ENCODE data around the gene CCL7.
"Not testable (repeated sequence)": the region's sequence is repeated elsewhere in the genome, so short reads cannot be mapped to it uniquely, and the experiment has no call there.

The CCL7 gene
- total RNA-seq = 0 reads per million in 2 donors

DNA sequence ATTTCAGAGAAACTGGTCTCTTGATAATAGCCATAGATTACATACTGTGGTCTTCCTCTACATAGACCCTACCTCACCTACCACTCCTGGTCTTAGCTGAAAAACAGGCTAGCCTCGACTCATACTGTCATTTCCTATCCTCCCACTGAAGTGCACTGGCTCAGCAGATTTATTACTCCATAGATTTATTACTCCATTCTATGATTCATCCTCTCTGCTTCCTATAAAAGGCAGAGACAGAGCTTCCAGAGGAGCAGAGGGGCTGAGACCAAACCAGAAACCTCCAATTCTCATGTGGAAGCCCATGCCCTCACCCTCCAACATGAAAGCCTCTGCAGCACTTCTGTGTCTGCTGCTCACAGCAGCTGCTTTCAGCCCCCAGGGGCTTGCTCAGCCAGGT lies at the start of gene CCL7:
Gene CCL7, plus strand, starts transcription at position 253 of the 400 bp plus-strand sequence. Its CDS starts 70 bp downstream, at position 323.
- no peak for DNase-seq

DNA sequence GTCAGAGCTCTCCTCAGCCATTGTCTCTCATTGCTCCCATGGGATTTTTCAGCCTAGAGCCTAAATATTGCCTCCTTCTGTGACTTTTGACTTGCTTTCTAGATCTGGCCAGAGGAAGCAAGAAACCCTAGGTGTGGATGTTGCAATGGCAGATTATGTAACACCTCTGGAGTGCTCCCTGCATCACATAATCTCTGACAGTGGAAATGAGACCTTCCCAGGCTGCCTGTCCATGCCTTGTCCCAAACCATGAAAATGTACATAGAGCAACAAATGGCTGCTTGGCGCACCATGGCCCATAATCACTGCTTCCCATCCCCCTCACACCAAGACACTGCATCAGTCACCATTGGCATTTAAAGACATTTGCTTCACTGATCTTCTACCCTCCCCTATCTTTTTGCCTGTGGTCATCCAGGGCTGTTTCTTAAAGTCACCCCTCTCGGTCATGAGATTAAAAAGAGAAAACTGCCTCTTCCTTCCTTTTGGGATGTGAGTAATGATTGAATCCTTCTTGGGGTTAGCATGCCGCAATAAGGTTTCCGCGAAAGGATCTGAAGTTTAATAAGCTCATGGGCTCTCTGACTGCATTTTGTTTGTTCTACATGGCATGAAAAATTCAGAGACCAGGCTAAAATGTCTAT lies 49.1 kb upstream of the CCL7 start:
- DNase-seq = no peak

DNA sequence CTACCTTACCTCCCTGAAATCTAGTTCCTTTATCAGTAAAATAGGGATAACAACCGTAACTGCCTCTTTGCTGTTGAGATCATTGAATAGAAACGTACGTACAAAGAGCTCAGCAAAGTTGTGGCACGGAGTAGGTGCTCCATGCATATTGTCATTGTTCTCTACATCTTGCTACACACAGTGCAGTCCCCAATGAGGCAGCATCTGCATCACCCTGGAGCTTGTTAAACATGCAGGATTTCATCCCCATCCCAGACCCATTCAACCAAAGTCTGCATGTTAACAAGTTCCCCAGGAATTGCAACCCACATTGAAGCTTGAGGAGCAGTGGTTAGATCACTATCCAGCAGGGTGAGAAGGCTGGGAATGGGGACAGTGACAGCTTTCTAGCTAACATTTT lies 48.6 kb upstream of the CCL7 start:
- no peak for DNase-seq

DNA sequence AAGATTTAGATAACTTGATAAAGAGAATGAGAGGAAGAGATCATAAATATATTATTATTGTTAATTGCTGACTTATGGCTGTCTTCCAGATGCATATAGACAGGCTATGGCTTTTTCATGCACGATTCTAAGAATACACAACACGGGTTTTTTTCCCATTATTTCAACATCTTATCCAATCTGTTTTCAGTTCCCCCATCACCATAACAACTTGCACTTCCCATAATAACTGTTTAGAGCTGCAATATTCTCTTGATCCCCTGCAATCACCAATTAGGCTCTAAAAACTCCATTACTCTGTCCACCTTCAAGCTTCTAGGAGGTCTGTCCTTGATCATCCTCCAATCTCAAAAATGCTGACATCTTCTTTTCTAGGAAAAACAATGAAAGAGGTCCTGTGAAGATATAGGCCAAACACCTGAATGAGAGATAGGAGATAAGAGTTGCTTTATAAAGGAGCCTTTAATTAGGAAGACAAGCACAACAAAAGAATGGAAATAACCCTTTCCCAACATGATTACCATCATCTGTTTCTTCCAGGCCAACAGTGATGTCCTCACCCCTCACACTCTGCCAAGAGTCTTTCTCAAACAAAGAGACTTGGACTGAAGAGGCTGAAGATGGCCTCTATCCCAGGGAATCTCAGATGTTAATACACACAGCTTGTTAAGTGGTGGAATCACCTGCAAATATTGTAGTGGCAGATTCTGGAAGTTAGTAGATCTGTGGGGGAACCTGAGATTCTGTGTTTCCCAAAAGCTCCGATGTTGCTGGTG lies 47.1 kb upstream of the CCL7 start:
- no peak for DNase-seq

DNA sequence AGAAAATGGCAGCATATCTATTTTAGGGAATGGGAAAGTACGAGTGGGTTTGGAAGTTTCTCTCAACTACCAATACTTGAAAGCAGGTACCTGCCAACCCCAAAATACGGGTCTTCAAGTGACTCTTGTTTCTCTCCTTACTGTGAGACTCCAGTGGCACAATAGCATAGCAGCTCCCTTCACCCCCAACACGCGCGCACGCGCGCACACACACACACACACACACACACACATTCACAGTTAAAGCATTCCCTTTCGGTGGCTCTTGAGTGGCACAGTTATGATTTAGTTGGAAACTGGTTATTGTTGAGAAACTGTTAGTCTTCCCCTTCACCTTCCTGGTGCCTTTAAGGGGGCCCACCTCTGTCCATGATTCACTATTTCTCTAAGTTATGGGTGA lies 45.0 kb upstream of the CCL7 start:
- DNase-seq = no peak

DNA sequence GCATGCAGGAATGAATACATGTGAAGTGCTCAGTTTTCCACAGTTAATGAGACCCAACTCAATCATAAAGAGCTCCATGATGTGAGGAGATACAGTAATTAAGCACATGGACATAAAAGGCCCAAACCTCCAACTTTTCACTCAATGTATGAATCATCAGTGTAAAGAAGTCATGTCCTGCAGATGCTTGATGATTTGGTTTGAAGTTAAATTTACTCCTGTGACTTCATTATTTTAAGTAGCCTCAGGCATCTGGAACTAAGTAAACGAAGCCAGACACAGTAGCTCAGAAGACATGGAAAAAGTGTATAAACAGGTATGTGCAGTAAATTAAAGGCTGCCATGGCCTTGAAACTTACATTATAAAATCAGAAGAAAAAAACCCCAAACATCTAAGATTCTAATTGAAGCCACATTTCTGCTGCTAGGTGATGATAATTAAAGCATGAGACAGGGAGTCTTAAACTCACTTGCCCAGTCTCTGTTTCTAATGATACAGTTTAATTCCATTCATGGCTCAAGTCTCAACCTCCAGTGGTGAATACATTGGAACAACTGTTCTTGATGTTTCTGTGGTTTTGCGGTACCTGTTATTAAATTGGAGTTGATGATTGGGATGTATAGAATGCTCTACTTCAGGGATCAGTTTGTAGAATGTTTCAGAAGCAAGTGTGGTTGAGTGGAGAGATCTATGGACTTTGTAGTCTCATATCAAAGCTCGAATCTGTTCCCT lies 43.8 kb upstream of the CCL7 start:
- no peak for DNase-seq

DNA sequence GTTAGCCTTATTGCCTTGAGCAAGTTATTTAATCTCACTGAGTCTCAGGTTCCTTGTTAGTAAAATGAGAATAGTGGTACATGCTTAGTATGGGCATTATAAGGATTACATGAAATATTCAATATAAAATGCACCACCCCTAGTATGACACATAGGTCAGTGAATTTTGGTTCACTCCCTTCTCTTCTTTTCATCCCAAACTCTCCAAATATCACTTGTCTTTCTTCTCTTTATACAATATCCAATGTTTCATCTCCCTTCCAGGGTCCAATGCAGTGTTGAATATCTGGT lies 43.3 kb upstream of the CCL7 start:
- no peak for DNase-seq

DNA sequence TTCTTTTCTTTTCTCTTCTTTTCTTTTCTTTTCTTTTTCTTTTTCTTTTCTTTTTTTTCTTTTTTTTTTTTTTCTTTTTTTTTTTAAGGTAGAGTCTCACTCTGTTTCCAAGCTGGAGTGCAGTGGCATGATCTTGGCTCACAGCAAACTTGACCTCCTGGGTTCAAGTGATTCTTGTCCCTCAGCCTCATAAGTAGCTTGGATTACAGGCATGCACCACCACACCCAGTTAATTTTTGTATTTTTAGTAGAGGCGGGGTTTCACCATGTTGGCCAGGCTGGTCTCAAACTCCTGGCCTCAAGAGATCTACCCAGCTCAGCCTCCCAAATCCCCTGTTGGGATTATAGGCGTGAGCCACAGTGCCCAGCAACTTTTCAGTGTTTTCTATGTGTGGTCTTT lies 42.7 kb upstream of the CCL7 start:
- DNase-seq = not testable (repeated sequence)

DNA sequence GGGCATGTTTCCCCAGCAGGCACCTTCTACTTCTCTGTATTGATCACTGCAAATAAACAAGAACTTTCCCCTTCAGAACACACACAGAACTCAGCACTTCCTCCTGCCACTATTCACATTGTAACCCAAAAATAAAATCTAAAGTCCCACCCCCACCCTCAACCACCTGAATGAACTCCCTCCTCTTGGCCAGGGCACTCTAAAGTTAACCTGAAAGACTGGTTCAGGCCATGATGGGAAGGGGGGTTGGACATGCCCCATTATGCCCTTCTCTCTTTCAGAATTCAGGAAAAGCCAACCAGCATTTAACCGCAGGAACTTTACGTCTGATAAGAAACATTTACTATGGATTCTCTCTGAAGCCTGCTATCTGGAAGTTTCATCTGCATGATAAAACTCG lies 42.3 kb upstream of the CCL7 start:
- no peak for DNase-seq

DNA sequence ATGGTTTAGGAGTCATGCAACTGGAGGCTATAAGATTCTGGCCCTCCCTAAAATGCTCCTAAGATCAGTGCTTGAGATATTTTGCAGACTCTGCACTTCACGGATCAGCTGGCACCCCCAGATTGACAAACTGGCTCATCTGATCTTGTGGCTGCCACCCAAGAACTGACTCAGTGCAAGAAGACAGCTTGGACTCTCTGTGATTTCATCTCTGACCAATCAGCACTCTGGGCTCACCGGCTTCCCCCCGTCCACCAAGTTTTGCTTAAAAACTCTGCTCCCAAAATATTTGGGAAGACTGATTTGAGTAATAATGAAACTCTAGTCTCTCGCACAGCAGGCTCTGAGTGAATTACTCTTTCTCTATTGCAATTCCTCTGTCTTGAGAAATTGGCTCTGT lies 41.2 kb upstream of the CCL7 start:
- no peak for DNase-seq

DNA sequence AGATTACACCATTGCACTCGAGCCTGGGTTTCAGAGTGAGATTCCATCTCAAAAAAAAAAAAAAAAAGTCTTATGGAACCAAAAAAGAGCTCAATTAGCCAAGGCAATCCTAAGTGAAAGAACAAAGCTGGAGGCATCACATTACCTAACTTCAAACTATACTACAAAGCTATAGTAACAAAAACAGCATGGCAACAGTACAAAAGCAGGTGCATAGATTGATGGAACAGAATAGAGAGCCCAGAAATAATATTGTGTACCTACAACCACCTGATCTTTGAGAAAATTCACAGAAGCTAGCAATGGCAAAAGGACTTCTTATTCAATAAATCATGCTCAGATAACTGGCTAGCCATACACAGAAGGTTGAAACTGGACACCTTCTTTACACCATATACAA lies 39.7 kb upstream of the CCL7 start:
- DNase-seq = no peak

DNA sequence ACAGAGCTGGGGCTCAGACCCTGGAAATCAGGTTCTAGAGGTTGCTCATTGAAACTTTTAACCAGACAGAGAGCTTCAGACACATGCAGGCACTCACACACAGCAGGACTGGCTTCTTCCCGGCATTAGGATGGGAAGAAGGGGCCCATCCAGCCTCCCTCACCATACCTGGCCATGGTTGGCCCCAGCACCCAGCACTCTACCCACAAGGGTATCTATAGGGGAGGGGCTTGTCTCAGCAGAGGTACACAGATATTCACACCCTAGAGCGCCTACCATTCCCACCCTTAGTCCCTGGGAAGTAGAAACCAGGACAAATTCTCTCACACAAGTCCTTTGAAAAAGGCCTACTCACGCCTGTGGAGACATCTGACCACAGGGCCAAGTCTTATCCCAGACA lies 35.4 kb upstream of the CCL7 start:
- no peak for DNase-seq

DNA sequence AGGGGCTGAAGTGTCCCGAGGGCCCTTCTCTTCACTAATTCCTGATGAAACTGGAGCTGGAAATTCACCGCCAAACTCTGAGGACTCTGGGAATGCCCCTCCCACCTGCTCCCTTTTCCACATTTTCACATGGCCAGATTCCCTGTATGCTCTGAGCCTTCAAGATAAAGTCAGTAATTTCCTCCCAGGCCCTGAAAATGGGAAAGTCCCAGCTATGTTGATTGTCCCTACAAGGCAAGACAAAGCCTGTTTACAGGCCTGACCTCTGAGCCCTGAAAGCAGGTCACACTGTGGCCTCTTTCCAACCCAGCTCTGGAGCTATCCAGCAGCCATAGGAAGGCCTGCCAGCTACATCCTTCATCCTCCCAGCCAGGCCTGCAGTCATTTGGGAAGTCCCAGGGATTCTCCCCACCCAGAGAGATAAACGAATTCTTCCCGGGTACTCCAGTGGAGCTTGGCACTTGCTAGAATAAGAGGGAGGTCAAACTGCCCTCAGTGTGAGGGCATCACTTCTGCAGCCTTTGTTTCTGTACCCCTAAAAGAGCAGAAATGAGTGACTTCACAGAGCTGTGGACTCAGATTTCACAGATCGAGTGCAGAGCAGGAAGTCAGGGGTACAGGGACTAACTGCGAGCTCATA lies 34.5 kb upstream of the CCL7 start:
- no peak for DNase-seq

DNA sequence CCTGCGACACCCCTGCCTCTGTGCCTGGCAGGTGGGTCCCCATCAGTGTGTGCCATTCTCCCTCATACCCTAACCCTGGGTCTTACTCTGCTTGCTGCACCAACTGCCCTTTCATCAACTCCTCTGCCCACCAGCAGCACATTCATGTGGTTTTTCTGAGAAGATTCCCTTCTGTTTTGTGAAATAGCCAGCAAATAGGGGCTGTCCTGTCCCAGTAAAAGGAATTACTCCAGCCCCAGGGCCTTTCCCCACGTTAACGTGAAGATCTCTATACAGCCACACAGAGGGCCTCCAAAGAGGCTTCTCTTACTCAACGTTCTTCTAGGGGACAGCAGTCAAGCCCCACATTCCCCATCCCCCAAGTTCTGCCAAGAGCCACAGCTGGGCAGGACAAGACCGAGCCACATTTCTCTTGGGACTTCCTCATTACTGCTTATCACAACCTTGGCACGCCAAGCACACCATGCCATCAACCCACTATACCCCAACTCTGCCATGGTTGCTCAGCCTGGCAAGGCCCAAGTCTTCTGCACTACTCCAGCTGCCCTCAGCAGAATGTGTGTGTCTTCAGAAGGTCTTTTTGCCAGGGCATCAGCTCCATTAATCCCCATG lies 33.6 kb upstream of the CCL7 start:
- DNase-seq = no peak

DNA sequence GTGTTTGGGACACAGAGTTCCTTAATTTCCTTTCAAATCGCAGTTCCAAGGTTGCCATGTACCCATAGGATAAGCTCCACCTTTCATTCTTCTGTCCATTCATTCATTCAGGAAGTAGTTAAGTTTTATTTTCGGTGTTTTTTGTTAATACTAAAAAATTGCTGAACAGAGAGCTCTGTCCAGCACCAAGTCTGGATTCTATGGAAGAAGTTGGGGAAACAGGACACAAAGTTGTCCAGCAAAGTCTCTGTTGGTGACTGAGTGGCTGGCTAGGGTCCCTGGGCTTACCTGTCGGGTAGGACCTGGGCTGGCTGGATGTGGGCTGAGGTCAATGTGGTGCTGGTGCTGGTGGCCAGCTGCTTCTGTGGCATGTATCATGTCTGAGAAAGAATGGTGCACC lies 32.6 kb upstream of the CCL7 start:
- no peak for DNase-seq

DNA sequence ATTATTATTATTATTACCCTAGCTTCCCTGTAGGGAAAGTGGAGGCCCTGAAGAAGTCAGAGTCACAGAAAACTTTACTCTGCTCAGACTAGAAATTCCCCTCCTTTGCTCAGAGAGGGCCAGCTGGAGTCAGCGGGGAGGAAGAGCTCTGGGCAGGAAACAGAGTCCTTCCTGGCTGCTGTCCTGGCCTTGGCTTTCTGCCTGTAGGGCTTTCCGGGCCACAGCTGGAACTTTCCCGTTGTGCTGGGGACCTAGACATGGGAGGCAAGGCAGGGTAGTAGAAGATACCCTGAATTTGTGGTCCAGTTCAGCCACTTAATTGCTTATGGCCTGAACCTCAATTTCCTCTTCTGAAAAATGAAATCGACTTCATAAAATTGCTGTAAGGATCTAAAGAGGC lies 29.0 kb upstream of the CCL7 start:
- DNase-seq = no peak

DNA sequence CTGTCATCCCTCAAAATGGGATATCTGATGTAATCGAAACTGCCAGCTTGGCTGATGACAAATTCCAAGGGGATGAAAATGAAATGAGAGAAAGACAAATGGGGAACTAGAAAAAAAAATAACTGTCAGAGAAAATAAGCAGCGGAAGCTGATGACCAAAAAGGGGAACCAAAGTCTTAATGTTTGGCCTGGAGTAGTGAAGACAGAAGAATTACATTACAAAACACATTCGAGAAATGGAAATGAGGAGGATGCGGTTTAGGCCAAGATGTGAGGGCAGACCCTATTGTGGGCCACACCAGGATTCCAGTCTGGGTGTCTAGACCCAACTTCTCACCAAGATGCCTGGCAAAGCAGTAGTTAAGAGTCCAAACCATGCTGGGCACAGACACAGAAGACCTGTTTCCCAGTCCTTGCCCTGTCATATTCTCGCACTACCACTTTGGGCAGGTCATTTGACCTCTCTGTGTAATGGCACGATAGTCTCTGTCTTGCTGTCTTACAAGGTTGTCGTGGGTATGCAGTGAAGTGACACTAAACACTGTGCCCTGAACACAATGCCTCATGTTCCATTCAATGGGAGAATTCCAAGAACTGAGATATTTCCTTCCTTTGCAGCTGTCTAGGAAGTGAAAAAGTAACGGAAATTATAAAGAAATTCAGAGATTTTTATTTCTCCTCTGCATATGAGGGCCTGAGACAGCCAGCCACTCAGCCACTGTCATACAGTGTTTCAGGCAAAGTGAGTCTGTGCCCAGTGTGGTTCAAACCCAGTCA lies 27.2 kb upstream of the CCL7 start:
- no peak for DNase-seq

DNA sequence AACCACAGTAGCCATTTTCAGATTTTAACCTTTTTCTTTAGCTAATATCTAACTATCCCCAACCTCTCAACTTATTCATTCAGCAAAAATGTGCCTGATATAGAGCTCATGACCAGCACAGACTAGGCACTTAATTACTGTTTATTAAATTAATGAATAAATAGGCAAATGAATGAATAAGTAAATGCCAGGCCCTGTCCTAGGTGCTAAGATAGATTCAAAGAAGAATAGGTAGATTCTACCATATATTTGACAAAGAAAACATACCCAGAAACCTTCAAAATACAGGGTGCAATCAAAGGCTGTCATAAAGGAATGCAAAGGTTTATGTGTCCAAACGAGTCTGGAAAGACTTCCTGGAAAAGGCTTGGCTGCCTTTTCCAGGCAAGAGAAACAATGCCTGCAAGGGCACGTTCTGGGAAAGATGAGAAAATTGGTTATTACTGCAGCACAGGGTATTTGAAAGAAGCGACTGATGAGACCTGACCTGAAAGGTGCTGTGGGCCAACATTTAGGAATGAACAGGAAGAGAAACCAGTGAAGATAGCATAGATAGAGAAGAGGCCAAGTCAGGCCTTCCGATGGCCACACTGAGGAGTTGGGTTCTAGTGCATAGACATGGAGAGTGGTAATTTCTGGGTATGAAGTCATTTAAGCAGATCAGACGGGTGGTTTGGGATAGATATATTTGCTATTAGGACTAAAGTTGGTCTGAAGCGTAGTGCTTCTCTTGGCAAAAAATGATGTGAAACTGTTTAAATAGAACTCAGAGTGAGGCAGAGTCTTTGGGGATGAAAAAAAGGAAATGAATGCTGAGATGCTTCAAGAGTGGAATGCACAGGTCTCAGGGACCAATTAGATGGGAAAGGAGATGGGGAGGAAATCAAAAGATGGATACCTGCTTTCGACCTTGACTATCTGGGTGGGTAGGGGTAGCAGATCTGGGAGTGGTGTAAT lies 26.4 kb upstream of the CCL7 start:
- no peak for DNase-seq

DNA sequence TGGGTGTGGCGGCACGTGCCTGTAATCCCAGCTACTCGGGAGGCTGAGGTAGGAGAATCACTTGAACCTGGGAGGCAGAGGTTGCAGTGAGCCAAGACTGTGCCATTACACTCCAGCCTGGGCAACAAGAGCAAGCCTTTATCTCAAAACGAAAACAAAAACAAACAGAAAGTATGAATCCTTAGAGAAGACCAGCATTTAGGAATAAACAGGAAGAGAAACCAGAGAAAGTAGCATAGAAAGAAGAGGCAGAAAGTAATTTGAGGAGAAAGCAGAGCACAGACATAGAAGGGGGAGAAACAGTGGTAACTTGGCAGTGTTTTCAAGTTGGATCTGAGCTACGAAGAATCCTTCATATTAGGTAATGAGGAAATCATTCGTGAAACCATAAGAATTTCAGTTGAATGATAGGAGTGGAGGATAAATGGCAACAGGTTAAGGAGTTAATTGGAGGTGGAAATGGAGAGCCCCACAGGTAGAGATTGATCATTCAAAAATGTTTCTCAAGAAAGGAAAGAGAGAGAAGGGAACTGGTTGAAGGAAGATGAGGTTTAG lies 24.6 kb upstream of the CCL7 start:
- DNase-seq = no peak

DNA sequence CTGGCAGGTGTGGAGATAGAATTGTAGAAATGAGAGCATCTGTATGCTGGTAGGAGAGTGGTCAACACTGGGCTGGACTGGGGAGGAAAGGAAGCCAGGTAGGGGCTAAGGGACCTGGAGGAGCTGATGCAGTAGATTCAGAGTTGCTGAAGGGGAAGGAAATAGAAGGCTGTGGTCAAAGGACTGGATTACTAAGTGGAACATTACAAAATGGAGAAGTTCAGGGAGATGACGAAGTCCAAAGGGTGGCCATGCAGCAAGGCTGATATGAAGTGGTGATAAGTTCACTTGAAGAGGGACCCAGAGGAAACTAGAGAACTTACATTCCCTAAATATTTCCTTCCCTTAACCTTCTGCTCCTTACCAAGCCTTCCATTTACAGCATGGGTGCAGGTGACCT lies 23.6 kb upstream of the CCL7 start:
- no peak for DNase-seq

DNA sequence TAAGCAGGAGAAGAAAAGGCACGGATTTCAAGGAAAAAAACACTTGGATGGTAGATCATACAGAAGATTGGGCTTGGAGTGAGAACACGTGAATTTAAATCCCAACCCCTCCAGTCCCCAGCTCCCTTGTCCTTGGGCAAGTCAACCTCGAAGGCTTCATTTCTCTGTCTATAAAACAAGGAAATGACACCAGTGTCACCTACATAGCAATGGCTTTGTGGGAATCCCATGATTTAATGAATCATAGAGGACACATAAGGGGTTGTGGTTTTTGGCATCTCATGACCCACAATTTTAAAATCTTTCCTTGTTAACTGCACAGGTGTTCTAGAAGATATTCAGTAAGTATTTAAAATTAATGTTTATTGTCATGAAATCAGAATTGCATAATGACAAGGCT lies 23.1 kb upstream of the CCL7 start:
- no peak for DNase-seq

Measured in T-helper 2 cell (primary cell).